Panc1 (cell line): Measurements from ENCODE around the gene ARFIP1. TPM values are rescaled to one million over a fixed set of nuclear protein-coding genes. Genes with fewer than 3 reads are reported as not detected.

Experiments used
- ATAC-seq: fragments of 200-7000 bp; cut with Tn5 transposase; 2 replicates; pipeline ENCODE4 v1.9.1; 2020; ENCODE audit warnings: mild to moderate bottlenecking, moderate library complexity
- BruUV-seq: library from RNA; stranded (reverse); fragments of 400-500 nt; replicated peaks from 2 replicates; lab custom pipeline; 2021; lab: Mats Ljungman, UMichigan
- CTCF ChIA-PET: fragments of 300-600 bp; sonication (Branson Sonifier 250); formaldehyde crosslinking; loops from one replicate; lab custom pipeline; 2022; ENCODE audit warnings: antibody characterized with exemption; lab: Charles Lee
- POLR2A ChIA-PET: fragments of 300-600 bp; sonication (Branson Sonifier 250); formaldehyde crosslinking; loops from one replicate; lab custom pipeline; 2022; ENCODE audit warnings: antibody characterized with exemption; lab: Charles Lee
- DNase-seq: peaks from one replicate; pipeline ENCODE4 v3.0.0-alpha.2; 2010; ENCODE audit warnings: low read depth, low spot score
- H3K27ac ChIP-seq: 2 replicates; pipeline ENCODE4 v1.5.1; 2011; ENCODE audit warnings: mild to moderate bottlenecking, low read length, inconsistent platforms
- H3K27me3 ChIP-seq: fragments of 200-500 bp; sonication (Bioruptor generic); 2 replicates; pipeline ENCODE4 v1.6.0; 2014; ENCODE audit warnings: low read length, inconsistent platforms; ENCODE audit not compliant: control insufficient read depth, insufficient read depth
- H3K36me3 ChIP-seq: fragments of 200-500 bp; sonication (Bioruptor generic); 2 replicates; pipeline ENCODE4 v1.5.1; 2014; ENCODE audit warnings: inconsistent platforms, mild to moderate bottlenecking, low read length, moderate library complexity; ENCODE audit not compliant: control insufficient read depth, insufficient read depth
- H3K4me1 ChIP-seq: 2 replicates; pipeline ENCODE4 v1.5.1; 2011; ENCODE audit warnings: inconsistent platforms, mild to moderate bottlenecking, low read length, moderate library complexity; ENCODE audit not compliant: control insufficient read depth, insufficient read depth
- H3K4me3 ChIP-seq, 2 experiments: 2 replicates each; pipeline ENCODE4 v1.5.1; 2011 to 2012; ENCODE audit warnings: low read depth in 2 of 2, low read length in 2 of 2, mild to moderate bottlenecking in 2 of 2, inconsistent platforms in 1 of 2, moderate library complexity in 1 of 2
- H3K9me3 ChIP-seq: fragments of 200-500 bp; sonication (Bioruptor generic); 2 replicates; pipeline ENCODE4 v1.5.1; 2014; ENCODE audit warnings: low read depth, mild to moderate bottlenecking, inconsistent platforms, low read length, moderate library complexity; ENCODE audit not compliant: control insufficient read depth, insufficient read depth
- POLR2AphosphoS5 ChIP-seq: IDR thresholded peaks from 2 replicates; pipeline ENCODE4 v1.6.1; 2012; ENCODE audit warnings: mild to moderate bottlenecking, low read depth, low read length, moderate library complexity
- SIN3A ChIP-seq: IDR thresholded peaks from 2 replicates; pipeline ENCODE4 v1.6.1; 2012; ENCODE audit warnings: low read depth, mild to moderate bottlenecking, low read length, moderate library complexity, borderline replicate concordance; ENCODE audit not compliant: insufficient read depth
- TCF7L2 ChIP-seq: IDR thresholded peaks from 2 replicates; pipeline ENCODE4 v1.6.1; 2011; ENCODE audit warnings: mild to moderate bottlenecking, low read depth, low read length, inconsistent platforms
- in situ Hi-C: cut with HindIII; loops from 2 replicates; pipeline ENCODE4 v1.10.0; 2016; ENCODE audit warnings: low sequenced_read_pairs, low pct_unique_long_range_greater_than_20kb
- intact Hi-C: fragments of 100-400 bp; cut with micrococcal nuclease; formaldehyde crosslinking; loops from one replicate; pipeline ENCODE4 v1.10.0; 2022; ENCODE audit not compliant: unreplicated experiment
- total RNA-seq: library from RNA; stranded (reverse); gene quantifications from one replicate; pipeline ENCODE4 v1.2.1, GENCODE V29; 2021; ENCODE audit not compliant: unreplicated experiment
- TF ChIP-seq, protein P1 (sequence below): fragments of 450-650 bp; IDR thresholded peaks from 2 replicates; pipeline ENCODE4 v1.5.1; 2017; ENCODE audit warnings: mild to moderate bottlenecking
- TF ChIP-seq, protein P2 (sequence below), 2 experiments: IDR thresholded peaks; 2 replicates each; pipeline ENCODE4 v1.6.1; 2011 to 2012; ENCODE audit warnings: low read depth in 2 of 2, control low read depth in 1 of 2, low read length in 1 of 2, mild to moderate bottlenecking in 1 of 2, moderate library complexity in 1 of 2; ENCODE audit not compliant: insufficient read depth in 1 of 2

Gene ARFIP1
- total RNA-seq, 1 experiment from 2014 or later, result 22.2 TPM

DNA sequence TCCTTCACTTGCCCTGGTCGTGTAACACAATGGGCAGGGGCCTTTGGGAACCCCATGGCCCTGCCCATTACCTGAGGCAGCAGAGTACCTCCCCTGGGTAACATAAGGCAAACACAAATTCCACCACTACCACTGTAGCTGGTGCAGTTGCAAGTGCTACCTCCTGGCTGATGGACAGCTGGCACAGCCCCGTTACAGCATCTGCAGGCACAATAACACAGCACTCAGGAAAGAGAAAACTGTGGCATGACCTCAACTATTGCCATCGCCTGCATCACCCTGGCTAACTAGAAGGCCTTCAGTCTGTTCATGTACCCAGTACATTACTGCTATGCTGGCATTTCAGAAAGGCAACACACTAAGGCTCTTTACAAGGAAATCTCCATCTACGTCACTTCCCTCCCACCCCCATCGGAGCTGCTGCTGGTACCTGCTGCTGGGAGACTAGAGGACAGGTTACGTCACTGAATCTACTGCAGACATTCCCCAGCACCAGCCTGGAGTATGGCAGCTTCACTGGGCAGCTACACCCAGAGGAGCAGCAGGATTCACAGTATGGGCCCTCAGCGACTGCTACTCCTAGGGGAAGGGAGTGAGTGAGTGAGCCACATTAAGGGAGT lies 39.4 kb downstream of the ARFIP1 start:
- Histone ChIP-seq H3K9me3 (no peaks in the 10 kb centered on the region), H3K27me3 (no peaks in the 10 kb centered on the region), H3K4me1 (no peaks in the 10 kb centered on the region), H3K27ac (no peak overlapping the region), H3K36me3 (no peaks in the 10 kb centered on the region), H3K4me3 (no peak overlapping the region)
- TF ChIP-seq, protein P1, sequence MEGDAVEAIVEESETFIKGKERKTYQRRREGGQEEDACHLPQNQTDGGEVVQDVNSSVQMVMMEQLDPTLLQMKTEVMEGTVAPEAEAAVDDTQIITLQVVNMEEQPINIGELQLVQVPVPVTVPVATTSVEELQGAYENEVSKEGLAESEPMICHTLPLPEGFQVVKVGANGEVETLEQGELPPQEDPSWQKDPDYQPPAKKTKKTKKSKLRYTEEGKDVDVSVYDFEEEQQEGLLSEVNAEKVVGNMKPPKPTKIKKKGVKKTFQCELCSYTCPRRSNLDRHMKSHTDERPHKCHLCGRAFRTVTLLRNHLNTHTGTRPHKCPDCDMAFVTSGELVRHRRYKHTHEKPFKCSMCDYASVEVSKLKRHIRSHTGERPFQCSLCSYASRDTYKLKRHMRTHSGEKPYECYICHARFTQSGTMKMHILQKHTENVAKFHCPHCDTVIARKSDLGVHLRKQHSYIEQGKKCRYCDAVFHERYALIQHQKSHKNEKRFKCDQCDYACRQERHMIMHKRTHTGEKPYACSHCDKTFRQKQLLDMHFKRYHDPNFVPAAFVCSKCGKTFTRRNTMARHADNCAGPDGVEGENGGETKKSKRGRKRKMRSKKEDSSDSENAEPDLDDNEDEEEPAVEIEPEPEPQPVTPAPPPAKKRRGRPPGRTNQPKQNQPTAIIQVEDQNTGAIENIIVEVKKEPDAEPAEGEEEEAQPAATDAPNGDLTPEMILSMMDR, result no peak
- TF ChIP-seq POLR2AphosphoS5 (no peak), SIN3A (no peak), TCF7L2 (no peak)
- TF ChIP-seq, protein P2, sequence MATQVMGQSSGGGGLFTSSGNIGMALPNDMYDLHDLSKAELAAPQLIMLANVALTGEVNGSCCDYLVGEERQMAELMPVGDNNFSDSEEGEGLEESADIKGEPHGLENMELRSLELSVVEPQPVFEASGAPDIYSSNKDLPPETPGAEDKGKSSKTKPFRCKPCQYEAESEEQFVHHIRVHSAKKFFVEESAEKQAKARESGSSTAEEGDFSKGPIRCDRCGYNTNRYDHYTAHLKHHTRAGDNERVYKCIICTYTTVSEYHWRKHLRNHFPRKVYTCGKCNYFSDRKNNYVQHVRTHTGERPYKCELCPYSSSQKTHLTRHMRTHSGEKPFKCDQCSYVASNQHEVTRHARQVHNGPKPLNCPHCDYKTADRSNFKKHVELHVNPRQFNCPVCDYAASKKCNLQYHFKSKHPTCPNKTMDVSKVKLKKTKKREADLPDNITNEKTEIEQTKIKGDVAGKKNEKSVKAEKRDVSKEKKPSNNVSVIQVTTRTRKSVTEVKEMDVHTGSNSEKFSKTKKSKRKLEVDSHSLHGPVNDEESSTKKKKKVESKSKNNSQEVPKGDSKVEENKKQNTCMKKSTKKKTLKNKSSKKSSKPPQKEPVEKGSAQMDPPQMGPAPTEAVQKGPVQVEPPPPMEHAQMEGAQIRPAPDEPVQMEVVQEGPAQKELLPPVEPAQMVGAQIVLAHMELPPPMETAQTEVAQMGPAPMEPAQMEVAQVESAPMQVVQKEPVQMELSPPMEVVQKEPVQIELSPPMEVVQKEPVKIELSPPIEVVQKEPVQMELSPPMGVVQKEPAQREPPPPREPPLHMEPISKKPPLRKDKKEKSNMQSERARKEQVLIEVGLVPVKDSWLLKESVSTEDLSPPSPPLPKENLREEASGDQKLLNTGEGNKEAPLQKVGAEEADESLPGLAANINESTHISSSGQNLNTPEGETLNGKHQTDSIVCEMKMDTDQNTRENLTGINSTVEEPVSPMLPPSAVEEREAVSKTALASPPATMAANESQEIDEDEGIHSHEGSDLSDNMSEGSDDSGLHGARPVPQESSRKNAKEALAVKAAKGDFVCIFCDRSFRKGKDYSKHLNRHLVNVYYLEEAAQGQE (IDR thresholded peaks at IDR 0.05; ENCODE audit: insufficient read depth in 1 of 2, low read depth in 2 of 2, low read length in 1 of 2), result no peak
- DNase-seq (no peak), ATAC-seq (no peak)
- in situ Hi-C loops (no loop called here), intact Hi-C loops (no loop called here)
- POLR2A ChIA-PET, result no interaction called here
- CTCF ChIA-PET, result no interaction called here
- no TSS peak for BruUV-seq

DNA sequence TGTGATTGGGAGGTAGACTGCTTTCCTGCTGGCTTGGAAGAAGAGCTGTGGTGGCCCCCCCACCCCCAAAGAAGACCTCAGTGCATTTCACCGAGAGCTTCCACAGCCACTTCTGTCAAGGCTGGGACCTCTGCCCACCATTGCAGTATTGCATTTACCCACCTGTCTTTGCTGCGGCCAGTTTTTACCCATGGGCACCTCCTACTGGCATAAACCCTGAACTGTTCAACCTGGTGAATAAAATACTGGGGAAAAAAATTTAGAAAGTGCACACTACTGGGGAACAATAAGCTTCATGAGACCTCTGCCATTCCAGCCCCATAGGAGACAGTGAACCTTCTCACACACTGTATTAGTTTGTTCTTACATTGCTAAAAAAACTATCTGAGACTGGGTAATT lies 40.3 kb downstream of the ARFIP1 start:
- ATAC-seq (no peak), DNase-seq (no peak)
- in situ Hi-C loops, result no loop called here
- intact Hi-C loops, result no loop called here
- ChIA-PET CTCF (interaction anchor here (0.6 kb wide), 1 partner anchor 427 kb away, joined by 7 read pairs; no protein-coding TSS in a partner anchor), POLR2A (no interaction called here)
- H3K4me3 ChIP-seq, result no peak overlapping the region
- no peaks in the 10 kb centered on the region for H3K9me3 ChIP-seq
- no TSS peak for BruUV-seq
- no peaks in the 10 kb centered on the region for H3K4me1 ChIP-seq
- no peaks in the 10 kb centered on the region for H3K36me3 ChIP-seq
- H3K27me3 ChIP-seq, result no peaks in the 10 kb centered on the region
- H3K27ac ChIP-seq, result no peak overlapping the region
- TF ChIP-seq, protein P2 (IDR thresholded peaks at IDR 0.05; ENCODE audit: insufficient read depth in 1 of 2, low read depth in 2 of 2, low read length in 1 of 2), result no peak
- no peak for TF ChIP-seq POLR2AphosphoS5
- TF ChIP-seq SIN3A, result no peak
- TF ChIP-seq, protein P1, result no peak
- no peak for TF ChIP-seq TCF7L2
